SK-N-SH treated with all-trans-retinoic acid at 6 μM for 48 hours (cell line): Measurements from ENCODE around the gene KRT14.
"Not testable (repeated sequence)": the region's sequence is repeated elsewhere in the genome, so short reads cannot be mapped to it uniquely, and the experiment has no call there.

ENCODE experiments used
- ARNTL ChIP-seq: fragments of 450-650 bp; formaldehyde crosslinking; IDR thresholded peaks from 2 replicates; pipeline ENCODE4 v1.5.0; 2020; ENCODE audit warnings: low read depth, mild to moderate bottlenecking, moderate library complexity, borderline replicate concordance
- ISL1 ChIP-seq: fragments of 250-450 bp; sonication (Bioruptor Pico); IDR thresholded peaks from 2 replicates; pipeline ENCODE4 v2.1.2; 2022; ENCODE audit warnings: mild to moderate bottlenecking, moderate library complexity
- PPARA ChIP-seq: fragments of 250-450 bp; sonication (Bioruptor Pico); IDR thresholded peaks from 2 replicates; pipeline ENCODE4 v1.5.0; 2020; ENCODE audit warnings: mild to moderate bottlenecking, borderline replicate concordance
- RARB ChIP-seq: fragments of 250-450 bp; sonication (Bioruptor Pico); IDR thresholded peaks from 2 replicates; pipeline ENCODE4 v1.8.0; 2021; ENCODE audit warnings: mild to moderate bottlenecking, moderate library complexity
- SNAI2 ChIP-seq: fragments of 250-450 bp; sonication (Bioruptor Pico); IDR thresholded peaks from 2 replicates; pipeline ENCODE4 v1.5.0; 2020; ENCODE audit warnings: mild to moderate bottlenecking, moderate library complexity
- ZFP30 ChIP-seq: fragments of 450-650 bp; formaldehyde crosslinking; IDR thresholded peaks from 2 replicates; pipeline ENCODE4 v1.5.0; 2022; ENCODE audit warnings: mild to moderate bottlenecking, moderate library complexity

DNA sequence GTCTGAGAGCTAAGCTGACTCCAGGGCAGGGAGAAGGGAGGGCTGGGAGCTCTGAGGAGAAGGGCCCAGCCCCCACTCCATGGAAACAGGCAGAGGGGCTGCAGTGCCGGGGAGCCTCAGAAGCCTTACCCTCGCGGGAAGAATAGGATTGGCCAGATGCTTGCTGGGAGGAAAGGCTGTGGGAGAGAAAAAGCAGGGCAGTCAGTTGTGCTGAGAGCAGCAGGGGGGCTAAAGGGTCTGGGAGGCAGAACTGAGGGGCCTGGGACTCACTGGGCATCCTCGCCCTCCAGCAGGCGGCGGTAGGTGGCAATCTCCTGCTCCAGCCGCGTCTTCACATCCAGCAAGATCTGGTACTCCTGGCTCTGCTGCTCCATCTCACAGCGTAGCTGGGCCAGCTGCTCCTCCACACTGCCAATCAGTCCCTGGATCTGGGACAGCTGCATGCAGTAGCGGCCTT is 23.4 kb upstream of the KRT14 start:
- not testable (repeated sequence) for TF ChIP-seq RARB (CRISPR knock-in tag); PPARA (CRISPR knock-in tag); ARNTL (CRISPR knock-in tag); SNAI2; ZFP30; ISL1
